GM10266 (cell line): ENCODE measurements around the gene ROS1.
"Not testable (repeated sequence)": the region's sequence is repeated elsewhere in the genome, so short reads cannot be mapped to it uniquely, and the experiment has no call there.

Source experiments
- DNase-seq: peaks from one replicate; pipeline ENCODE4 v3.0.0; 2012; ENCODE audit errors: extremely low spot score
- CTCF ChIP-seq: IDR thresholded peaks from 2 replicates; pipeline ENCODE4 v1.5.1; 2012; ENCODE audit warnings: mild to moderate bottlenecking, low read depth; ENCODE audit not compliant: control insufficient read depth, insufficient read depth; ENCODE audit errors: missing control alignments

Gene ROS1

GRCh38 chr6:117264692-117265409 is 160.9 kb downstream of the ROS1 start:
- TF ChIP-seq CTCF: no peak
- DNase-seq: peak; percentile 64

GRCh38 chr6:117264369-117264691 is 161.4 kb downstream of the ROS1 start:
- no peak for TF ChIP-seq CTCF

GRCh38 chr6:117263353-117263927 is 162.3 kb downstream of the ROS1 start:
- TF ChIP-seq CTCF: no peak
- no peak for DNase-seq

More at GRCh38 chr6:117264369-117264691, 161.4 kb downstream of the ROS1 start:
- DNase-seq: no peak

- TF ChIP-seq CTCF: no peak
- no peak for DNase-seq
Measured at GRCh38 chr6:117262799-117263198, 162.9 kb downstream of the ROS1 start.

DNA sequence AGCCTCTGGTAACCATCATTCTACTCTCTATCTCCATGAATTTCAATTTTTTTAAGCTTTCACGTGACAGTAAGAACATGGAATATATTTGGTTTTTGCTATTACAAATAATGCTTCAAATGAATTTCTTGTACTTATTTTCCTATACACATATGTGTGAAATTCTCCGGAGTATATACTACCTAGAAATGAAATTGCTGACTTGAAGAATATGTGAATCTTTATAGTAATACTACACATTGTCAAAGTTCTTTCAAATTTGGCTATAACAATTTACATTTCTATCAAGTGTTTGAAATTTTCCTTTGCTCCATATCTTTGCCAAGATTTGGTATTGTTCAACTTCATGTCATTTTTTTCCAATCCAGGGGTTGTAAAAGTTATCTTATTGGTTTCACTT is 172.0 kb downstream of the ROS1 start:
- TF ChIP-seq CTCF: no peak

GRCh38 chr6:117244979-117245378 is 180.8 kb downstream of the ROS1 start:
- not testable (repeated sequence) for DNase-seq

More for the DNA sequence above, 172.0 kb downstream of the ROS1 start:
- DNase-seq: no peak

DNA sequence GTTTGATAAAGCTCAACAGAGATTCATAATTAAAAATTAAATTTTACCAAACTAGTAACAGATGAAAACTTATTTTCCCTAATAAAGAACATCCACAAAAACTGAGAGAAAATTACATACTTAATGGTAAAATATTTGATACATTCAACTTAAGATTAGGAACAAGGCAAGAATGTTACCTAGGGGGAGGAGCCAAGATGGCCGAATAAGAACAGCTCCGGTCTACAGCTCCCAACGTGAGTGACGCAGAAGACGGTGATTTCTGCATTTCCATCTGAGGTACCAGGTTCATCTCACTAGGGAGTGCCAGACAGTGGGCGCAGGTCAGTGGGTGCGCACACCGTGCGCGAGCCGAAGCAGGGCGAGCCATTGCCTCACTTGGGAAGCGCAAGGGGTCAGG is 181.2 kb downstream of the ROS1 start:
- not testable (repeated sequence) for DNase-seq
